Measurements from ENCODE around the gene HEATR3.

The HEATR3 gene

DNA sequence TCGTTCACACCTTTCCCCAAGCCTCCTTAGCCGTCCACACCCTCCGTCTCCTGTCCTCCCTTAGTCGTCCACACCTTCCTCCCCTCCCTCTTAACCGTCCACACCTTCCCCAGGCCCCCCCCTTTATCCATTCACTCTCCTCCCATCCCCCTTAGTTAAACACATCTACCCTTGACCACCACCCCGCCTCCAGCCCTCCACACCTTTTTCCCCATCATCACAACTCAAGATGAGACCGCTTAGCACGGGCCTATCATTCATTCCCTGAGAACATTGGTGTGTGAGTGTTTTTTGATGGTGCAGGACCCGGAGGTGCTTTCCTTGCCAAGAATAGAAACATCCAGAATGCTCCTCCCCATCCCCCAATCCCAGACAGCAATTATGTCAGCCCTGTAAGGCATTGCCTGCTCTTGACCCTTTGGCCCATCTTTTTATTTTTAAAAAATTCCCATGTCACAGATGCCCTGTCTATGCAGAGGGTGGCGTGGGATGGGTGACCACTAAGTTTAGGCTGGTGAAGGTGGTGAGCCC is 88.7 kb downstream of the HEATR3 start:
- DNase-seq, result peak; percentile 15

GRCh38 chr16:50155925-50156324 is 90.2 kb downstream of the HEATR3 start:
- DNase-seq, result no peak

All from activated CD4-positive, alpha-beta T cell treated with anti-CD3 and anti-CD28 coated beads for 48 hours (primary cell).